ENCODE measurements around the gene PPP6R2. TPM values are rescaled to one million over a fixed set of nuclear protein-coding genes. Genes with fewer than 3 reads are reported as not detected.
"Not testable (repeated sequence)": the region's sequence is repeated elsewhere in the genome, so short reads cannot be mapped to it uniquely, and the experiment has no call there.

Gene PPP6R2
- total RNA-seq, 1 donor from 2014 or later, result 32.6 TPM

DNA sequence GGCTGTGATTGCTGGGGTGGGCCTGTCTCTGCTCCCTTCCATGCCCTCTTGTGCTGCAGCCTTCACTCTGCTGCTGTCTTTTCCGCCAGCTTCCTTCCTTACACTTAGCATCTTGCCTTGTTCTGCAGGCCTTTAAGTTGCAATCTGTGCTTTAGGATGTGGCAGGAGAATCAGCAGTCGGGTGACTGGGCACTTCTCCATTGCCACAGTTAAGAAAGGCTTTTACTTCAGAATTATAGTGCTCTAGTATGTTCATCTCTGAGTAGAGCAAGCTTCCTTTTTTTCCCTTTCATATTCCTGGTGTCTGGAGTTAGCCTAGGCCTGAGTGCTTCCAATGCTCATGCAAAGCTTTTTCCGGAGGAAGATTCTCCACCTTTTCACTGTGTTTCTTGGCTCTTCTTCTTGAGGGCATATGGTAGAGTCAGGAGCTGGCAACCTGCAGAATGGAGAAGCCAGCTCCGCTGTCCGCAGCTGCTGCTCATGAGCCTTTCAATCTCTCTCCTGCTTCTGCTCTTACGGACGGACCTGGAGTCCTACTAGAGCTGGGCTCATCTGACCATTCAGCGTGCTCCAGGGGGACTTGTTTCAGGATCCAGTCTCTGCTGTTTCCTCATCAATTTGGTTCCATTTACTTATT is 20.2 kb downstream of the PPP6R2 start:
- H3K4me1 ChIP-seq, result no peaks in the 10 kb centered on the region
- peak overlapping the region; percentile 29 for H3K27ac ChIP-seq

DNA sequence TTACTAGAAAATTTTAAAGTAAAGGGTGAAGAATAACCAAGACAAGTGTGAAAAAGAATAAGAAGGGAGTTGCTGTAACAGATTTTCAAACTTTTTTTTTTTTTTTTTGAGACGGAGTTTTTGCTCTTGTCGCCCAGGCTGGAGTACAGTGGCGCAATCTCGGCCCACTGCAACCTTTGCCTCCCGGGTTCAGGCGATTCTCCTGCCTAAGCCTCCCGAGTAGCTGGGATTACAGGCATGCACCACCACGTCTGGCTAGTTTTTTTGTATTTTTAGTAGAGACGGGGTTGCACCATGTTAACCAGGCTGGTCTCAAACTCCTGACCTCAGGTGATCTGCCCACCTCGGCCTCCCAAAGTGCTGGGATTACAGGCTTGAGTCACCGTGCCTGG is 20.7 kb downstream of the PPP6R2 start:
- H3K27me3 Mint-ChIP-seq (ENCODE audit: insufficient read depth, low read depth); DNase-seq (ENCODE audit: low spot score); H3F3A ChIP-seq (ENCODE audit: low read depth); H3K36me3 ChIP-seq; H3K27ac ChIP-seq; H3K4me1 ChIP-seq; H3K4me1 Mint-ChIP-seq; H3K4me2 ChIP-seq; H3K4me3 Mint-ChIP-seq; H2AFZ ChIP-seq (replicated peaks); H3K9me3 ChIP-seq (ENCODE audit: low read depth); H3K9me3 Mint-ChIP-seq; H3K27ac Mint-ChIP-seq; H3K4me3 ChIP-seq; H3K9ac ChIP-seq; H3K27me3 ChIP-seq: not testable (repeated sequence)
- peaks cover 97% of the 10 kb centered on the region for H3K79me2 ChIP-seq (ENCODE audit: low read depth)
- H4K20me1 ChIP-seq (ENCODE audit: low read depth), result peaks cover 65% of the 10 kb centered on the region
- H3K36me3 Mint-ChIP-seq, result peaks cover 37% of the 10 kb centered on the region

More for the DNA sequence above, 20.2 kb downstream of the PPP6R2 start:
- H3K4me3 ChIP-seq, result no peak overlapping the region
- H2AFZ ChIP-seq (replicated peaks), result no peak overlapping the region
- no peak overlapping the region for H3K9ac ChIP-seq
- Mint-ChIP-seq H3K27ac (no peak overlapping the region), H3K4me3 (no peak overlapping the region), H3K4me1 (peaks cover 6% of the 10 kb centered on the region), H3K27me3 (ENCODE audit: insufficient read depth, low read depth) (no peaks in the 10 kb centered on the region), H3K9me3 (peaks cover 5% of the 10 kb centered on the region), H3K36me3 (peaks cover 37% of the 10 kb centered on the region)
- H3K27me3 ChIP-seq, result no peaks in the 10 kb centered on the region
- no peak for DNase-seq (ENCODE audit: low spot score)
- H3F3A ChIP-seq (ENCODE audit: low read depth), result peaks cover 4% of the 10 kb centered on the region
- H3K79me2 ChIP-seq (ENCODE audit: low read depth), result peaks cover 97% of the 10 kb centered on the region
- no peaks in the 10 kb centered on the region for H3K9me3 ChIP-seq (ENCODE audit: low read depth)
- H3K4me2 ChIP-seq, result no peak overlapping the region
- no peaks in the 10 kb centered on the region for H3K36me3 ChIP-seq
- TF ChIP-seq EZH2 (IDR thresholded peaks at IDR 0.05) (no peak), EZH2phosphoT487 (IDR thresholded peaks at IDR 0.05) (no peak)
- TF ChIP-seq, protein P1, sequence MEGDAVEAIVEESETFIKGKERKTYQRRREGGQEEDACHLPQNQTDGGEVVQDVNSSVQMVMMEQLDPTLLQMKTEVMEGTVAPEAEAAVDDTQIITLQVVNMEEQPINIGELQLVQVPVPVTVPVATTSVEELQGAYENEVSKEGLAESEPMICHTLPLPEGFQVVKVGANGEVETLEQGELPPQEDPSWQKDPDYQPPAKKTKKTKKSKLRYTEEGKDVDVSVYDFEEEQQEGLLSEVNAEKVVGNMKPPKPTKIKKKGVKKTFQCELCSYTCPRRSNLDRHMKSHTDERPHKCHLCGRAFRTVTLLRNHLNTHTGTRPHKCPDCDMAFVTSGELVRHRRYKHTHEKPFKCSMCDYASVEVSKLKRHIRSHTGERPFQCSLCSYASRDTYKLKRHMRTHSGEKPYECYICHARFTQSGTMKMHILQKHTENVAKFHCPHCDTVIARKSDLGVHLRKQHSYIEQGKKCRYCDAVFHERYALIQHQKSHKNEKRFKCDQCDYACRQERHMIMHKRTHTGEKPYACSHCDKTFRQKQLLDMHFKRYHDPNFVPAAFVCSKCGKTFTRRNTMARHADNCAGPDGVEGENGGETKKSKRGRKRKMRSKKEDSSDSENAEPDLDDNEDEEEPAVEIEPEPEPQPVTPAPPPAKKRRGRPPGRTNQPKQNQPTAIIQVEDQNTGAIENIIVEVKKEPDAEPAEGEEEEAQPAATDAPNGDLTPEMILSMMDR (IDR thresholded peaks at IDR 0.05), result no peak
- H4K20me1 ChIP-seq (ENCODE audit: low read depth), result peaks cover 69% of the 10 kb centered on the region

DNA sequence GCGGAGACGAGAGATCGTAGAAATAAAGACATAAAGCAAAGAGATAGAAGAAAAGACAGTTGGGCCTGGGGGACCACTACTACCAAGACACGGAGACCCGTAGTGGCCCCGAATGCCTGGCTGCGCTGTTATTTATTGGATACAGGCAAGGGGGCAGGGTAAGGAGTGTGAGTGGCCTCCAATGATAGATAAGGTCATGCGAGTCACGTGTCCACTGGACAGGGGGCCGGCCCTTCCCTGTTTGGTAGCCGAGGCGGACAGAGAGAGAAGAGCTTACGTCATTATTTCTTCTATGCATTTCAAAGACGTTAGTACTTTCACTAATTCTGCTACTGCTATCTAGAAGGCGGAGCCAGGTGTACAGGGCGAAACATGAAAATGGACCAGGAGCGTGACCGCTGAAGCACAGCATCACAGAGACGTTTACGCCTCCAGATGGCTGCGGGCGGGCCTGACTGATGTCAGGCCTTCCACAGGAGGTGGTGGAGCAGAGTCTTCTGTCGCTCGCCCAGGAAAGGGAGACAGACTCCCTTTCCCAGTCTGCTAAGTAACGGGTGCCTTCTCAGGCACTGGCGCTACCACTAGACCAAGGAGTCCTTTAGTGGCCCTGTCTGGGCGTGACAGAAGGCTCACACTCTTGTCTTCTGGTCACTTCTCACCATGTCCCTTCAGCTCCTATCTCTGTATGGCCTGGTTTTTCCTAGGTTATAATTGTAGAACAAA is 24.8 kb downstream of the PPP6R2 start:
- TF ChIP-seq EZH2phosphoT487 (IDR thresholded peaks at IDR 0.05), result no peak
- TF ChIP-seq, protein P1 (IDR thresholded peaks at IDR 0.05), result no peak
- no peak for TF ChIP-seq EZH2 (IDR thresholded peaks at IDR 0.05)
- DNase-seq (ENCODE audit: low spot score), result peak; percentile 11
- Histone ChIP-seq H3K4me2 (no peak overlapping the region), H4K20me1 (ENCODE audit: low read depth) (peaks cover 29% of the 10 kb centered on the region), H3K9ac (no peak overlapping the region), H3K27ac (no peak overlapping the region), H3K79me2 (ENCODE audit: low read depth) (peaks cover 71% of the 10 kb centered on the region), H3K36me3 (no peaks in the 10 kb centered on the region), H3K27me3 (no peaks in the 10 kb centered on the region), H3K9me3 (ENCODE audit: low read depth) (no peaks in the 10 kb centered on the region), H2AFZ (replicated peaks) (no peak overlapping the region), H3K4me1 (no peaks in the 10 kb centered on the region), H3F3A (ENCODE audit: low read depth) (peaks cover 4% of the 10 kb centered on the region), H3K4me3 (no peak overlapping the region)
- no peaks in the 10 kb centered on the region for H3K9me3 Mint-ChIP-seq
- H3K4me1 Mint-ChIP-seq, result peaks cover 3% of the 10 kb centered on the region
- no peak overlapping the region for H3K27ac Mint-ChIP-seq
- H3K4me3 Mint-ChIP-seq, result peak overlapping the region; percentile 16
- peaks cover 28% of the 10 kb centered on the region for H3K36me3 Mint-ChIP-seq
- H3K27me3 Mint-ChIP-seq (ENCODE audit: insufficient read depth, low read depth), result no peaks in the 10 kb centered on the region

DNA sequence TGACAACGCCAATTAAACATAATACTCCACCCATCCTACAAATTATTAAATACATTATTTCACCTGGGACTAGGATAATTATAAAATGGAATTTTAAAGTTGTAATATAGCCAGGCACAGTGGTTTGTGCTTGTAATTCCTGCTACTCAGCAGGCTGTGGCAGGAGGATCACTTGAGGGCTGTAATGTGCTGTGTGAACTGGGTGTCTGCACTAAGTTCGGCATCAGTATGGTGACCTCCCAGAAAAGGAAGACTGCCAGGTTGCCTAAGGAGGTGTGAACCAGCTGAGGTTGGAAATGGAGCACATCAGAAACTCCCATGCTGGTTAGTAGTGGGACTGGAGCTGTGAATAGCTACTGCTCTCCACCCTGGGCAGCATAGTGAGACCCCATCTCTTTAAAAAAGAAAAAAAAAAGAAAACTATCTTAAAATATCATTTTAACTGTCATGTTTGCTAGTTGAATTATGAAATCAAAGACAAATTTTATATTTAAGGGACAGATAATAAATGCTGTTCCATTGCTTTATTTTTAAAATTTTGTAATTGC is 28.0 kb downstream of the PPP6R2 start:
- H3K27me3 Mint-ChIP-seq (ENCODE audit: insufficient read depth, low read depth), result no peaks in the 10 kb centered on the region
- H3K36me3 Mint-ChIP-seq, result peaks cover 33% of the 10 kb centered on the region
- H3K4me3 ChIP-seq, result no peak overlapping the region
- no peak for TF ChIP-seq EZH2phosphoT487 (IDR thresholded peaks at IDR 0.05)
- TF ChIP-seq EZH2 (IDR thresholded peaks at IDR 0.05), result no peak
- TF ChIP-seq, protein P1 (IDR thresholded peaks at IDR 0.05), result no peak
- peaks cover 4% of the 10 kb centered on the region for H3F3A ChIP-seq (ENCODE audit: low read depth)
- no peak overlapping the region for H3K27ac ChIP-seq
- H3K4me3 Mint-ChIP-seq, result no peak overlapping the region
- peaks cover 18% of the 10 kb centered on the region for H4K20me1 ChIP-seq (ENCODE audit: low read depth)
- no peak overlapping the region for H3K9ac ChIP-seq
- DNase-seq (ENCODE audit: low spot score), result no peak
- no peak overlapping the region for H3K27ac Mint-ChIP-seq
- H3K36me3 ChIP-seq, result peaks cover 6% of the 10 kb centered on the region
- H3K79me2 ChIP-seq (ENCODE audit: low read depth), result peaks cover 38% of the 10 kb centered on the region
- peaks cover 3% of the 10 kb centered on the region for H3K4me1 Mint-ChIP-seq
- H3K27me3 ChIP-seq, result no peaks in the 10 kb centered on the region
- H3K9me3 ChIP-seq (ENCODE audit: low read depth), result no peaks in the 10 kb centered on the region
- H3K4me2 ChIP-seq, result no peak overlapping the region
- no peaks in the 10 kb centered on the region for H3K9me3 Mint-ChIP-seq
- H2AFZ ChIP-seq (replicated peaks), result no peak overlapping the region
- no peaks in the 10 kb centered on the region for H3K4me1 ChIP-seq
